Activated CD8-positive, alpha-beta memory T cell treated with anti-CD3 and anti-CD28 coated beads for 1 hour (primary cell): ENCODE results near the gene IQSEC3.
"Not testable (repeated sequence)": the region's sequence is repeated elsewhere in the genome, so short reads cannot be mapped to it uniquely, and the experiment has no call there.

Source experiments
- DNase-seq, 2 donors: peaks; one replicate each; pipeline ENCODE4 v3.0.0-alpha.2; 2020; ENCODE audit warnings: low read depth in 1 of 2; ENCODE audit errors: extremely low read depth in 1 of 2

The IQSEC3 gene

GRCh38 chr12:177336-177979, 110.9 kb downstream of the IQSEC3 start:
- DNase-seq = no peak

GRCh38 chr12:177980-178828, 111.6 kb downstream of the IQSEC3 start:
- DNase-seq = no peak

GRCh38 chr12:178829-179109, 112.2 kb downstream of the IQSEC3 start:
- no peak for DNase-seq

- DNase-seq = no peak
Measured at GRCh38 chr12:179131-179884, 112.7 kb downstream of the IQSEC3 start.

- DNase-seq = no peak
Measured at GRCh38 chr12:179885-180284, 113.3 kb downstream of the IQSEC3 start.

- DNase-seq = no peak
Measured at GRCh38 chr12:180445-180844, 113.9 kb downstream of the IQSEC3 start.

- no peak for DNase-seq
Measured at GRCh38 chr12:181921-182320, 115.4 kb downstream of the IQSEC3 start.

GRCh38 chr12:182381-182892, 115.9 kb downstream of the IQSEC3 start:
- no peak for DNase-seq

GRCh38 chr12:184811-185575, 118.4 kb downstream of the IQSEC3 start:
- DNase-seq = no peak

GRCh38 chr12:185576-185955, 119.0 kb downstream of the IQSEC3 start:
- DNase-seq = no peak

- no peak for DNase-seq
Measured at GRCh38 chr12:186006-186625, 119.5 kb downstream of the IQSEC3 start.

- not testable (repeated sequence) for DNase-seq
Measured at GRCh38 chr12:187986-188909, 121.7 kb downstream of the IQSEC3 start.

GRCh38 chr12:188910-189621, 122.5 kb downstream of the IQSEC3 start:
- peak in 1 of 2 donors; percentile 20 for DNase-seq

GRCh38 chr12:189622-189962, 123.0 kb downstream of the IQSEC3 start:
- no peak for DNase-seq

- DNase-seq = no peak
Measured at GRCh38 chr12:190881-191280, 124.3 kb downstream of the IQSEC3 start.

GRCh38 chr12:191541-191940, 125.0 kb downstream of the IQSEC3 start:
- no peak for DNase-seq

- DNase-seq = no peak
Measured at GRCh38 chr12:193261-193660, 126.7 kb downstream of the IQSEC3 start.

GRCh38 chr12:194276-194675, 127.7 kb downstream of the IQSEC3 start:
- no peak for DNase-seq

- DNase-seq = no peak
Measured at GRCh38 chr12:195156-195555, 128.6 kb downstream of the IQSEC3 start.
